Hepatocyte (in vitro differentiated cells): Measurements from ENCODE around the gene ZNF334.

Source experiments
- CTCF ChIP-seq: fragments of 200-600 bp; sonication (generic); IDR thresholded peaks from 2 replicates; pipeline ENCODE4 v1.5.1; 2016; ENCODE audit warnings: antibody characterized with exemption, mild to moderate bottlenecking; ENCODE audit not compliant: poor library complexity
- EZH2 ChIP-seq: fragments of 200-600 bp; sonication (generic); IDR thresholded peaks from 2 replicates; pipeline ENCODE4 v1.6.1; 2016; ENCODE audit warnings: antibody characterized with exemption, mild to moderate bottlenecking, borderline replicate concordance

DNA sequence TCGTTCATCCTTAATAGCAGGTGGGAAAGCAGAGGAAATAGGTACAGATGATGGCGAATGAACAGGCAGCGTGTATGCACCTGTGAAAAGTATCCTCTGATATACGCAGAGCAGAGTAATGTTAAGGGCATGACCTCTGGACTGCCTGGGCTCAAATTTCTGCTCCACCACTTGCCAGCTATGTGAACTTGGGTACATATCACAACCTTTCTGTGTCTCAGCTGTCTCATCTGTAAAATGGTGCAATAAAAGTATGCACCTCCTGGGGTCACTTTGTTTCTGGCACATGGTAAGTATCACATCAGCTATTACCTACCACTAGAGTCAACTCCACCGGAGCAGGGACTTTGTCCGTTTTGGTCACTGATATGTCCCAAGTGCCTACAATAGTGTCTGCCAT lies 34.6 kb upstream of the ZNF334 start:
- no peak for TF ChIP-seq CTCF
- no peak for TF ChIP-seq EZH2
